A673 (cell line): ENCODE results near the gene NEDD4L.

Experiments used
- CTCF ChIP-seq: fragments of 300-800, 200-600 bp; sonication (generic); conservative IDR thresholded peaks from 2 replicates; pipeline ENCODE4 v1.5.1; 2017; ENCODE audit warnings: low read depth, mild to moderate bottlenecking, antibody characterized with exemption, low read length, moderate library complexity, mixed read lengths
- EZH2 ChIP-seq: fragments of 200-600 bp; sonication (generic); IDR thresholded peaks from 2 replicates; pipeline ENCODE4 v1.6.1; 2017; ENCODE audit warnings: borderline replicate concordance, low read depth, mild to moderate bottlenecking, mixed read lengths, antibody characterized with exemption, low read length; ENCODE audit not compliant: poor library complexity, severe bottlenecking

- TF ChIP-seq CTCF (no peak), EZH2 (no peak)
These were observed 220.8 kb downstream of the NEDD4L start for GRCh38 chr18:58264840-58265239.
